Measurements from ENCODE around the gene MAPRE3.
A peak's percentile ranks its signal among the peaks of the same experiment; 100 is the strongest.

Gene MAPRE3

DNA sequence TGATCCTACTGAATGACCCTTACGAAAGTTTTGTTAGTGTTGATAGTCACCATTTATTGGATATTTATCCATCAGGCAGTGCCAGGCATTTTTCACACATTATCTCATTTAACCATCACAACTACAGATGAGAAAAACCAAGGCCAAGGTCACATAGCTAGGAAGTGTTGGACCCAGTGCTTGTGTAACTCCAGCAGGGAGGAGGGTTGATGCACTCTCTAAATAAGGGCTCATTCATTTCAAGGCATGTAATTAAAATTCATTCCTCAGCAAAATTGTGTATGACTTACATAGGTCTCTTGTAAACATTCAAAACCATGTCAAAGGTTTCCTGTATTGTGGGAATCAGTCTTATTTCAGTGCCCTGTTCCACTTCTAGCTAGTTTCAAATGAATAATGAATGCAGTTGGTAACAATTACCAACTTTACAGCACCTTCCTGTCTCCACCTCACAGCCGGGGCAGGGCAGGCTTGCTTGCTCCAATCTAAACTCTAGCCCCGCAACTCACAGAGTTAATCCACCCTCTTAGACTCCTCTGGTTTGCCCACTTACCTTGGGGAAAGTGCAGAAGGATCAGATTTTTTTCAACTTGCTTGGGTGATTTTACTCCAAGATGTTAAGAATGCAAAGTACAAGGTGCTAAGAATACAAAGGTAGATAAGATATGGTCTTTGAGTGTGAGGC lies 5.8 kb upstream of the MAPRE3 start:
- no peak for DNase-seq (ENCODE audit: low read depth)
- TF ChIP-seq, protein P1, sequence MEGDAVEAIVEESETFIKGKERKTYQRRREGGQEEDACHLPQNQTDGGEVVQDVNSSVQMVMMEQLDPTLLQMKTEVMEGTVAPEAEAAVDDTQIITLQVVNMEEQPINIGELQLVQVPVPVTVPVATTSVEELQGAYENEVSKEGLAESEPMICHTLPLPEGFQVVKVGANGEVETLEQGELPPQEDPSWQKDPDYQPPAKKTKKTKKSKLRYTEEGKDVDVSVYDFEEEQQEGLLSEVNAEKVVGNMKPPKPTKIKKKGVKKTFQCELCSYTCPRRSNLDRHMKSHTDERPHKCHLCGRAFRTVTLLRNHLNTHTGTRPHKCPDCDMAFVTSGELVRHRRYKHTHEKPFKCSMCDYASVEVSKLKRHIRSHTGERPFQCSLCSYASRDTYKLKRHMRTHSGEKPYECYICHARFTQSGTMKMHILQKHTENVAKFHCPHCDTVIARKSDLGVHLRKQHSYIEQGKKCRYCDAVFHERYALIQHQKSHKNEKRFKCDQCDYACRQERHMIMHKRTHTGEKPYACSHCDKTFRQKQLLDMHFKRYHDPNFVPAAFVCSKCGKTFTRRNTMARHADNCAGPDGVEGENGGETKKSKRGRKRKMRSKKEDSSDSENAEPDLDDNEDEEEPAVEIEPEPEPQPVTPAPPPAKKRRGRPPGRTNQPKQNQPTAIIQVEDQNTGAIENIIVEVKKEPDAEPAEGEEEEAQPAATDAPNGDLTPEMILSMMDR (IDR thresholded peaks at IDR 0.05; ENCODE audit: control insufficient read depth, insufficient read depth, low read depth, low read length, missing control alignments) = no peak
- no peak overlapping the region for H3K4me3 ChIP-seq (ENCODE audit: control insufficient read depth, low read depth, low read length)

DNA sequence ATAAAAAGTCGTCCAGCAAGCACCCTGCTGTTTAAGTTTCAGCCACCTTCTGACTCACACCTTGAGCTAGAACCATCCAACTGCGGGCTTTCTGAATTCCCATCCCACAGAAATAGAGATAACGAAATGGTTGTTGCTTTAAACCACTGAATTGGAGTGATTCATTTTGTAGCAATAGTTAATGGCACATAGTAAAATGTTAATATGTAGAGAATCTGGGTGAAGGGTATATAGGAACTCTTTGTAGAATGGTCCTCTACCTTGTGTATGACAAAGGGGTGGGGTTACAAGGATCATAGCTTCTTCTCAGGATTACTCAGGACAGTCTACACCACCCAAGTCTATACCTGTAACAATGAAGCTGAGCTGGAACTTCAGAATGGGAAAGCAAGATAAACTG lies 2.4 kb upstream of the MAPRE3 start:
- no peak for DNase-seq (ENCODE audit: low read depth)
- TF ChIP-seq, protein P1 (IDR thresholded peaks at IDR 0.05; ENCODE audit: control insufficient read depth, insufficient read depth, low read depth, low read length, missing control alignments) = no peak
- H3K4me3 ChIP-seq (ENCODE audit: control insufficient read depth, low read depth, low read length) = no peak overlapping the region

DNA sequence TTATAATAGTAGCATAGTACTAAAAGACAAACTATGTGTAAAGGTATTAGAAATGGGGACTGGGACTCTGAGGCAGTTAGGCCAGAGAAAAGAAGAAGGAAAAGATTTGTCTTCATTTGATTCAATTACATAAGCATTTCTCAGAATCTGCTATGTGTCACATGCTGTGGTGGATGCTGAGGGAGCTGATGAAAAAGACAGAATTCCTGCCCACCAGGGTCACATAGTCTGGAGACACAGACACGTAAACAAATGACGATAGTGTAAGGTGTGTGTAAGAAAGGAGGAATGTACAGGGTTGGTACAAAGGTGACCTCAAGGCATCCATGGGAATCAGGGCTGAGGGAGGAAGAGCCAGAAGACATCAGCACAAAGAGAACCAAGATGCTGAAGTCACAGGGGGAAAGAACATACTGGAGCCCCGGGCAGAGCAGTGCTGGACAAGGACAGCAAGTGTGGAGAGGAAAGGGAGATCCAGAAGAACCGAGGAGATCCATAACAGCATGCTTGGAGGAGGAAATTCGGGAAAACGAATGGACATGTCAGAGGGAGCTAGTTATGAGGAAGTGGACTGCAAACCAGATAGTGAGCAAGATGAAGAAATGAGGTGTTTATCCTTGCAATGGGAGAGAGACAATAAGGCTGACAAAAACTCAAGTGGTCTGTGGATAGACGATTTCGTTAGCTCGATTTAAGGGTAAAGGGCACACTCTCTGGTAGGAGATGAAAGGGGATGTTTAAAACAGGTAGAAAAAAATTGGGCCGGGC lies 1.2 kb upstream of the MAPRE3 start:
- DNase-seq (ENCODE audit: low read depth) = no peak
- no peak overlapping the region for H3K4me3 ChIP-seq (ENCODE audit: control insufficient read depth, low read depth, low read length)
- TF ChIP-seq, protein P1 (IDR thresholded peaks at IDR 0.05; ENCODE audit: control insufficient read depth, insufficient read depth, low read depth, low read length, missing control alignments) = no peak

DNA sequence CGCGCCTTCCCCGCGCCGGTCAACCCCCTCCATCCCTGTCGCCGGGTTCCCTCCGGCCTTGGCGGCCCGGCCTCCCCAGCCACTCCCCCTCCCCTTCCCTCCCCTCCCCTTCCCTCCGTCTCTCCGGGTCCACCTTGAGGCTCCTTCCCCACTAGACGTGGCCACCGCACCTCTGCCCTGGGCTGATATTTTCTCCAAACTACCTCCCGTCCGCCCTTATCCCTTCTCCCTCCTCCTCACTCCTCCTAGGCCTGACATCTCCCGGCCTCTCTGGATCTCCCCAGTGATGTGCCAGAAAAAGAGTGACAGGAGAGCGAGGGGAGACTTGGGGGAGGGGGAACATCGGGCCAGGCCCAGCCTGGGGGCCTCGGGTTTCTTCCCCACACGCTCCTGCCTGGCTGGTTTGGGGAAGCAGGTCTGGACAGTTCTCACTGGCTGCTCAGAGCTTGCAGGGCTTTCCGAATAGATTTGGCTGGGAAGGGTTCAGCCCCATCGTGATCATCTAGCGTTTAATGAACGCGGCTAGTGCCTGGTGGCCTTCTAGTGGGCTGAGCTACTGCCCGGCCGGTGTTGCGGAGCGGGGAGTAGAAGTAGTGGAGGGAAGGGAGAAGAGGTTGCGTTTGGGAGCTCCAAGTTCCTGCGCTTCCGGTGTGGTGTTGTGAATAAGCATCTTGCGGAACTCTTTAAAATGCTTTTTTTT lies 641 bp downstream of the MAPRE3 start:
- TF ChIP-seq, protein P1 (IDR thresholded peaks at IDR 0.05; ENCODE audit: control insufficient read depth, insufficient read depth, low read depth, low read length, missing control alignments) = no peak
- no peak for DNase-seq (ENCODE audit: low read depth)
- H3K4me3 ChIP-seq (ENCODE audit: control insufficient read depth, low read depth, low read length) = peak overlapping the region; percentile 74

DNA sequence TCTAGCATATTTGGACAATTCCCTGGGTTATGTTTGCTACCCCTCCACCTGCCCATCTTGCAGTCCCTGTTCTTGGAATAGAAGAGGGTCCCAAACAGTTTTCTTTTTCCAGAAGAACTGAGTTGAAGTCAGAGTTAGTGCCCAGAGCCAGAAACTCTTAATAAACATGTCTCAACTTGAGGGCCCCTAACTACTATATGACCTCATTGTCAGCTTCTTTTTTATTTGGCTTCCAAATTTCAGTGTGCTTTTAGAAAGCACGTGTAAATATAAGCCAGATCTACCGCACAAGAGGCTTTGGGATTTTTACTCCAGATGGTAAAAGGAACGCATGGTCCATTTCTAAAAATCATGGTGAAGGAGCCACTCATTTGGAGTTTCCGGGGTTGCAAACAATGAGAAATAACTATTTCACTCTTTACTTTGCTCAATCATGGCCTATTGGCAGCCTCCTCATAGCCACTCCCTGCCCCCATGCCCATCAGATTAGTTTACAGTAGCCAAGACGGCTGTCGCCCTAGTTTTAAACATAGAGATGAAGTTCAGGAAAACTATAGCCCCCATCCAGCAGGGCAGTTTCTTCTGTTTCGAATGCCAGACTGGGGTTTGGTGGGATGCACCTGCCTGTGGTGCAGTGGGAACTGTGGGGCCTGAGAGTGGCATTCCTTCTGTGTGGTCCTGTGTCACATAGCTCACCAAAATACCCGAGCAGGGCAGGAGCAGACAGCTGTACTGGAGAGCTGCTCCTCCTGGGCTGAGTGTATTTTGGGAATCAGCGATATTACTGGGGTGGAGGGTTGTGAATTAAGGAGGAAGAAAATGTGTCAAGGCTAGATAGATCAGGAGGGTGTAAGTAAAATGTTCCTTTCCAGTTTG lies 1.7 kb downstream of the MAPRE3 start:
- no peak for DNase-seq (ENCODE audit: low read depth)
- H3K4me3 ChIP-seq (ENCODE audit: control insufficient read depth, low read depth, low read length) = no peak overlapping the region
- TF ChIP-seq, protein P1 (IDR thresholded peaks at IDR 0.05; ENCODE audit: control insufficient read depth, insufficient read depth, low read depth, low read length, missing control alignments) = no peak

DNA sequence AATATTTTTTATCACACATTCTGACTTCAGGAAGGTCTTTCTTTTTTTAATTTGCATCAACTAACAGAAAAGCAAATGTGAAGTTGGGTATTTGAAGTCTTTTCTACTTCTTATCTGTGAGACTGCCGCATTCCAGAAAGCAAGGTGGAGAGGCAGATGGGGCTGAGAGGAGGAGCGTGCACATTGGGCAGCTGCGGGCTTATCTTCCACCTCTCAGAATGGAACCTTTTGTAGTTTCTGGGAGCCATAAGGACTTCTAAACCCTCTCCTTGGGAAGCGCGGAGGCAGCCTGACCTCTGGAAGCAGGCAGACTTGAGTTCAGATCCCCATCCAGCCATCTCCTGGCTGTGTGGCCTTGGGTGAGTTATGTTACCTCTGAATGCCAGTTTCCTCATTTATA lies 3.9 kb downstream of the MAPRE3 start:
- TF ChIP-seq, protein P1 (IDR thresholded peaks at IDR 0.05; ENCODE audit: control insufficient read depth, insufficient read depth, low read depth, low read length, missing control alignments) = no peak
- no peak overlapping the region for H3K4me3 ChIP-seq (ENCODE audit: control insufficient read depth, low read depth, low read length)
- DNase-seq (ENCODE audit: low read depth) = no peak
